ENCODE results near the gene PLA2G2E.

DNA sequence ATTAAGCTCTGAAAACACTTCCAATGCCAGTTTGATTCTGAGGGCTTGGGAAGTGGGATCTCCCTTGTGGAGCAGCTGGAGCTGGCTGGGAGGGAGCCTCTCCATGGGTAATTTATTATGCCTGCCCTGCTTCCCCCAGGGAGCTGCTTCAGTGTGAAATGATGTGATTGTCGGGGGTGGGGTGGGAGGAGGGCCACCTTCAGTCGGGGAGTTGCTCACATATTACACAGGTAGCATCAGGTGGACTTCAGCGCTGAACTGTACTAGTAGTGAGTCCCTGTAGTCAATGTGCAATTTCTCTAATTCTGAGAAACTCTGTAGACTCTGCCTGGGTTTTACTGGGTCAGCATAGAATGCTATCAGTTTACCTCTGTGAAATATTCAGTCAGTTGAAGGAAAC, 12.8 kb downstream of the PLA2G2E start:
- TF ChIP-seq, protein P1, sequence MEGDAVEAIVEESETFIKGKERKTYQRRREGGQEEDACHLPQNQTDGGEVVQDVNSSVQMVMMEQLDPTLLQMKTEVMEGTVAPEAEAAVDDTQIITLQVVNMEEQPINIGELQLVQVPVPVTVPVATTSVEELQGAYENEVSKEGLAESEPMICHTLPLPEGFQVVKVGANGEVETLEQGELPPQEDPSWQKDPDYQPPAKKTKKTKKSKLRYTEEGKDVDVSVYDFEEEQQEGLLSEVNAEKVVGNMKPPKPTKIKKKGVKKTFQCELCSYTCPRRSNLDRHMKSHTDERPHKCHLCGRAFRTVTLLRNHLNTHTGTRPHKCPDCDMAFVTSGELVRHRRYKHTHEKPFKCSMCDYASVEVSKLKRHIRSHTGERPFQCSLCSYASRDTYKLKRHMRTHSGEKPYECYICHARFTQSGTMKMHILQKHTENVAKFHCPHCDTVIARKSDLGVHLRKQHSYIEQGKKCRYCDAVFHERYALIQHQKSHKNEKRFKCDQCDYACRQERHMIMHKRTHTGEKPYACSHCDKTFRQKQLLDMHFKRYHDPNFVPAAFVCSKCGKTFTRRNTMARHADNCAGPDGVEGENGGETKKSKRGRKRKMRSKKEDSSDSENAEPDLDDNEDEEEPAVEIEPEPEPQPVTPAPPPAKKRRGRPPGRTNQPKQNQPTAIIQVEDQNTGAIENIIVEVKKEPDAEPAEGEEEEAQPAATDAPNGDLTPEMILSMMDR (IDR thresholded peaks at IDR 0.05; ENCODE audit: low read depth, low read length, missing input control), result no peak
- TF ChIP-seq, protein P2, sequence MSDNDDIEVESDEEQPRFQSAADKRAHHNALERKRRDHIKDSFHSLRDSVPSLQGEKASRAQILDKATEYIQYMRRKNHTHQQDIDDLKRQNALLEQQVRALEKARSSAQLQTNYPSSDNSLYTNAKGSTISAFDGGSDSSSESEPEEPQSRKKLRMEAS (IDR thresholded peaks at IDR 0.05), result no peak
- no peak for TF ChIP-seq JUND (IDR thresholded peaks at IDR 0.05)
- no peak for TF ChIP-seq TAF1 (conservative IDR thresholded peaks at IDR 0.05)
- TF ChIP-seq YY1 (IDR thresholded peaks at IDR 0.05), result no peak
- TF ChIP-seq, protein P3, sequence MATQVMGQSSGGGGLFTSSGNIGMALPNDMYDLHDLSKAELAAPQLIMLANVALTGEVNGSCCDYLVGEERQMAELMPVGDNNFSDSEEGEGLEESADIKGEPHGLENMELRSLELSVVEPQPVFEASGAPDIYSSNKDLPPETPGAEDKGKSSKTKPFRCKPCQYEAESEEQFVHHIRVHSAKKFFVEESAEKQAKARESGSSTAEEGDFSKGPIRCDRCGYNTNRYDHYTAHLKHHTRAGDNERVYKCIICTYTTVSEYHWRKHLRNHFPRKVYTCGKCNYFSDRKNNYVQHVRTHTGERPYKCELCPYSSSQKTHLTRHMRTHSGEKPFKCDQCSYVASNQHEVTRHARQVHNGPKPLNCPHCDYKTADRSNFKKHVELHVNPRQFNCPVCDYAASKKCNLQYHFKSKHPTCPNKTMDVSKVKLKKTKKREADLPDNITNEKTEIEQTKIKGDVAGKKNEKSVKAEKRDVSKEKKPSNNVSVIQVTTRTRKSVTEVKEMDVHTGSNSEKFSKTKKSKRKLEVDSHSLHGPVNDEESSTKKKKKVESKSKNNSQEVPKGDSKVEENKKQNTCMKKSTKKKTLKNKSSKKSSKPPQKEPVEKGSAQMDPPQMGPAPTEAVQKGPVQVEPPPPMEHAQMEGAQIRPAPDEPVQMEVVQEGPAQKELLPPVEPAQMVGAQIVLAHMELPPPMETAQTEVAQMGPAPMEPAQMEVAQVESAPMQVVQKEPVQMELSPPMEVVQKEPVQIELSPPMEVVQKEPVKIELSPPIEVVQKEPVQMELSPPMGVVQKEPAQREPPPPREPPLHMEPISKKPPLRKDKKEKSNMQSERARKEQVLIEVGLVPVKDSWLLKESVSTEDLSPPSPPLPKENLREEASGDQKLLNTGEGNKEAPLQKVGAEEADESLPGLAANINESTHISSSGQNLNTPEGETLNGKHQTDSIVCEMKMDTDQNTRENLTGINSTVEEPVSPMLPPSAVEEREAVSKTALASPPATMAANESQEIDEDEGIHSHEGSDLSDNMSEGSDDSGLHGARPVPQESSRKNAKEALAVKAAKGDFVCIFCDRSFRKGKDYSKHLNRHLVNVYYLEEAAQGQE (IDR thresholded peaks at IDR 0.05), result no peak
- no peak for TF ChIP-seq EGR1 (IDR thresholded peaks at IDR 0.05; ENCODE audit: low read depth in 2 of 2)
- no peak for TF ChIP-seq RXRA (IDR thresholded peaks at IDR 0.05)
- TF ChIP-seq GABPA (IDR thresholded peaks at IDR 0.05 in 1 of 2, conservative IDR thresholded peaks at IDR 0.05 in 1 of 2), result no peak
